ENCODE measurements around the gene SEPTIN1.
"Not testable (repeated sequence)": the region's sequence is repeated elsewhere in the genome, so short reads cannot be mapped to it uniquely, and the experiment has no call there.

The SEPTIN1 gene

GRCh38 chr16:30348929-30349328 is 33.4 kb downstream of the SEPTIN1 start:
- no peak for DNase-seq
- no peak for TF ChIP-seq CTCF (IDR thresholded peaks at IDR 0.05)
- H3K27me3 Mint-ChIP-seq (ENCODE audit: low read depth, poor library complexity), result no peaks in the 10 kb centered on the region
- H3K4me1 Mint-ChIP-seq, result peaks cover 17% of the 10 kb centered on the region
- H3K36me3 Mint-ChIP-seq (ENCODE audit: low read depth), result peaks cover 45% of the 10 kb centered on the region
- H3K27ac Mint-ChIP-seq, result peak overlapping the region; percentile 83
- no peaks in the 10 kb centered on the region for H3K9me3 Mint-ChIP-seq
- no peak overlapping the region for H3K4me3 Mint-ChIP-seq

- Mint-ChIP-seq H3K9me3 (no peaks in the 10 kb centered on the region), H3K4me1 (peaks cover 9% of the 10 kb centered on the region), H3K27ac (no peak overlapping the region), H3K4me3 (no peak overlapping the region), H3K27me3 (ENCODE audit: low read depth, poor library complexity) (no peaks in the 10 kb centered on the region), H3K36me3 (ENCODE audit: low read depth) (peaks cover 39% of the 10 kb centered on the region)
- TF ChIP-seq CTCF (IDR thresholded peaks at IDR 0.05), result no peak
- no peak for DNase-seq
Observed at GRCh38 chr16:30348113-30348512, 34.2 kb downstream of the SEPTIN1 start.

- no peak overlapping the region for H3K4me3 Mint-ChIP-seq
- H3K36me3 Mint-ChIP-seq (ENCODE audit: low read depth), result peaks cover 23% of the 10 kb centered on the region
- no peaks in the 10 kb centered on the region for H3K9me3 Mint-ChIP-seq
- H3K4me1 Mint-ChIP-seq, result peaks cover 5% of the 10 kb centered on the region
- H3K27ac Mint-ChIP-seq, result no peak overlapping the region
- no peaks in the 10 kb centered on the region for H3K27me3 Mint-ChIP-seq (ENCODE audit: low read depth, poor library complexity)
- DNase-seq, result no peak
- TF ChIP-seq CTCF (IDR thresholded peaks at IDR 0.05), result no peak
Observed at GRCh38 chr16:30346286-30346685, 36.1 kb downstream of the SEPTIN1 start.

GRCh38 chr16:30343491-30343820 is 38.9 kb downstream of the SEPTIN1 start:
- not testable (repeated sequence) for DNase-seq; H3K27ac Mint-ChIP-seq; H3K36me3 Mint-ChIP-seq (ENCODE audit: low read depth); H3K4me3 Mint-ChIP-seq; H3K27me3 Mint-ChIP-seq (ENCODE audit: low read depth, poor library complexity); H3K4me1 Mint-ChIP-seq
- H3K9me3 Mint-ChIP-seq, result peaks cover 12% of the 10 kb centered on the region

GRCh38 chr16:30342751-30343490 is 39.4 kb downstream of the SEPTIN1 start:
- H3K9me3 Mint-ChIP-seq, result peaks cover 12% of the 10 kb centered on the region
- no peak for DNase-seq
- no peaks in the 10 kb centered on the region for H3K27me3 Mint-ChIP-seq (ENCODE audit: low read depth, poor library complexity)
- no peaks in the 10 kb centered on the region for H3K36me3 Mint-ChIP-seq (ENCODE audit: low read depth)
- H3K27ac Mint-ChIP-seq, result no peak overlapping the region
- no peak for TF ChIP-seq CTCF (IDR thresholded peaks at IDR 0.05)
- H3K4me3 Mint-ChIP-seq, result no peak overlapping the region
- H3K4me1 Mint-ChIP-seq, result no peaks in the 10 kb centered on the region

GRCh38 chr16:30341971-30342370 is 40.4 kb downstream of the SEPTIN1 start:
- H3K27me3 Mint-ChIP-seq (ENCODE audit: low read depth, poor library complexity); H3K4me3 Mint-ChIP-seq; H3K36me3 Mint-ChIP-seq (ENCODE audit: low read depth); DNase-seq; H3K4me1 Mint-ChIP-seq; H3K27ac Mint-ChIP-seq: not testable (repeated sequence)
- H3K9me3 Mint-ChIP-seq, result peaks cover 12% of the 10 kb centered on the region

- H3K27me3 Mint-ChIP-seq (ENCODE audit: low read depth, poor library complexity), result peaks cover 3% of the 10 kb centered on the region
- DNase-seq, result no peak
- H3K4me3 Mint-ChIP-seq, result no peak overlapping the region
- H3K9me3 Mint-ChIP-seq, result peaks cover 12% of the 10 kb centered on the region
- peaks cover 12% of the 10 kb centered on the region for H3K4me1 Mint-ChIP-seq
- TF ChIP-seq CTCF (IDR thresholded peaks at IDR 0.05), result no peak
- no peaks in the 10 kb centered on the region for H3K36me3 Mint-ChIP-seq (ENCODE audit: low read depth)
- H3K27ac Mint-ChIP-seq, result no peak overlapping the region
Observed at GRCh38 chr16:30340621-30341020, 41.7 kb downstream of the SEPTIN1 start.

GRCh38 chr16:30338715-30339114 is 43.6 kb downstream of the SEPTIN1 start:
- not testable (repeated sequence) for DNase-seq; H3K27ac Mint-ChIP-seq; H3K27me3 Mint-ChIP-seq (ENCODE audit: low read depth, poor library complexity); H3K4me3 Mint-ChIP-seq; H3K36me3 Mint-ChIP-seq (ENCODE audit: low read depth)
- Mint-ChIP-seq H3K4me1 (peaks cover 16% of the 10 kb centered on the region), H3K9me3 (peaks cover 12% of the 10 kb centered on the region)

GRCh38 chr16:30337964-30338357 is 44.4 kb downstream of the SEPTIN1 start:
- not testable (repeated sequence) for H3K27ac Mint-ChIP-seq; H3K36me3 Mint-ChIP-seq (ENCODE audit: low read depth); H3K27me3 Mint-ChIP-seq (ENCODE audit: low read depth, poor library complexity); H3K4me3 Mint-ChIP-seq; DNase-seq
- peaks cover 12% of the 10 kb centered on the region for H3K9me3 Mint-ChIP-seq
- peaks cover 16% of the 10 kb centered on the region for H3K4me1 Mint-ChIP-seq
